Measurements from ENCODE around the gene UTS2B.

The UTS2B gene

GRCh38 chr3:191220908-191221307 lies 109.4 kb downstream of the UTS2B start:
- TF ChIP-seq ZFX (IDR thresholded peaks at IDR 0.05; ENCODE audit: borderline replicate concordance) = no peak
- peak; percentile 39 for TF ChIP-seq CTCF (IDR thresholded peaks at IDR 0.05)
- no peak overlapping the region for H3K27ac ChIP-seq

- TF ChIP-seq CTCF (IDR thresholded peaks at IDR 0.05) (no peak), ZFX (IDR thresholded peaks at IDR 0.05; ENCODE audit: borderline replicate concordance) (no peak)
- no peak overlapping the region for H3K27ac ChIP-seq
These were observed 113.0 kb downstream of the UTS2B start for GRCh38 chr3:191217301-191217700.
